Colonic mucosa (tissue), 4 donors: ENCODE measurements around the gene TAF11L7. TPM values are rescaled to one million over a fixed set of nuclear protein-coding genes. Genes with fewer than 3 reads are reported as not detected.
"Not testable (repeated sequence)": the region's sequence is repeated elsewhere in the genome, so short reads cannot be mapped to it uniquely, and the experiment has no call there.

ENCODE experiments used
- DNase-seq: peaks from one replicate; pipeline ENCODE4 v3.0.0-alpha.2; 2020
- H3K27ac ChIP-seq: fragments of 200-600 bp; one replicate; pipeline ENCODE4 v1.8.0; 2021
- H3K27me3 ChIP-seq: fragments of 200-600 bp; one replicate; pipeline ENCODE4 v1.8.0; 2021
- H3K36me3 ChIP-seq: fragments of 200-600 bp; one replicate; pipeline ENCODE4 v1.8.0; 2021
- H3K4me1 ChIP-seq: fragments of 200-600 bp; one replicate; pipeline ENCODE4 v1.8.0; 2021; ENCODE audit warnings: mild to moderate bottlenecking
- H3K4me3 ChIP-seq: fragments of 200-600 bp; one replicate; pipeline ENCODE4 v1.8.0; 2021
- H3K9ac ChIP-seq, 2 donors: one replicate each; pipeline ENCODE4 v1.7.0; 2013; ENCODE audit warnings: control low read depth in 2 of 2, low read depth in 2 of 2, low read length in 2 of 2
- H3K9me3 ChIP-seq: fragments of 200-600 bp; one replicate; pipeline ENCODE4 v1.8.0; 2021
- intact Hi-C: fragments of 100-400 bp; cut with DNase I; formaldehyde crosslinking; loops from one replicate; pipeline ENCODE4 v1.14.1; 2022
- total RNA-seq, 2 donors: library from RNA; stranded (reverse); fragmentation: NEBNext Ultra II Directional in 1 of 2; extraction: Animal tissue kit (Norgen Biotek cat#: 25700) in 1 of 2; gene quantifications; one replicate each; pipeline ENCODE4 v1.2.1, GENCODE V29; 2021
- TF ChIP-seq, protein P1 (sequence below): fragments of 200-600 bp; IDR thresholded peaks from one replicate; pipeline ENCODE4 v1.8.0; 2022; ENCODE audit warnings: antibody characterized with exemption, mild to moderate bottlenecking
- donor health status: healthy.
- donor health status: DM: no; HTN: no; CAD: no.
- donor health status: DM: no; HTN: no; CAD: no.

The TAF11L7 gene
- total RNA-seq = not detected

DNA sequence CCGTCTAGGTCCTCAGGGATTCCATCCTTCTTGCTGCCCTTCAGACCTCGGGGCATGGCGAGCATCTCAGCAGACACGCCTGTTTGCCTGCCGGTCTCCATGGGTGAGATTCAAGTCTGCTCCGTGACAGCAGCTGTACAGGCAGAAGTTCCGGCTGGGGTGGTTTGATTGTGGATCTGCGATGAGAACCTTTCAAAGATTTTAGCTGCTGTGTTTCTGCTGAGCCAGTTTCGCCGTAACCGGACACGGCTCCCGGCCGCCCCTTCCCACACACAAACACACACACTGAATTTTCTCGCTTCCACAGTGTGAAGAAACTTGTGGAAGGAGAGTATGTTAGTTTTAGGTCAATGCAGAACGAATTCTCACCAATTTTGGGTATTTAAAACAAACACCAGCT lies at the start of gene TAF11L7:
TAF11L7 (minus strand) TSS at position 101 of the 400 bp plus-strand sequence.
- H3K9ac ChIP-seq, H3K4me1 ChIP-seq, H3K36me3 ChIP-seq, DNase-seq, intact Hi-C loops, H3K4me3 ChIP-seq, H3K9me3 ChIP-seq, H3K27ac ChIP-seq, H3K27me3 ChIP-seq: not testable (repeated sequence)

GRCh38 chr5:17634160-17634559 lies 48.6 kb upstream of the TAF11L7 start, which contains the start of gene TAF11L14:
TAF11L14 (plus strand) TSS chr5:17634460.
- H3K4me3 ChIP-seq = no peak within 1 kb of the TSS

GRCh38 chr5:17631788-17632187 lies 46.2 kb upstream of the TAF11L7 start, which contains the start of gene TAF11L13:
TAF11L13 (plus strand) TSS chr5:17632088.
- H3K9ac ChIP-seq, intact Hi-C loops, H3K27ac ChIP-seq: not testable (repeated sequence)

More at GRCh38 chr5:17634160-17634559, 48.6 kb upstream of the TAF11L7 start, which contains the start of gene TAF11L14:
- H3K27me3 ChIP-seq = no peaks in the 10 kb centered on the region
- no peaks in the 10 kb centered on the region for H3K9me3 ChIP-seq
- DNase-seq = no peak
- no peaks in the 10 kb centered on the region for H3K4me1 ChIP-seq
- intact Hi-C loops = no loop called here
- TF ChIP-seq, protein P1, sequence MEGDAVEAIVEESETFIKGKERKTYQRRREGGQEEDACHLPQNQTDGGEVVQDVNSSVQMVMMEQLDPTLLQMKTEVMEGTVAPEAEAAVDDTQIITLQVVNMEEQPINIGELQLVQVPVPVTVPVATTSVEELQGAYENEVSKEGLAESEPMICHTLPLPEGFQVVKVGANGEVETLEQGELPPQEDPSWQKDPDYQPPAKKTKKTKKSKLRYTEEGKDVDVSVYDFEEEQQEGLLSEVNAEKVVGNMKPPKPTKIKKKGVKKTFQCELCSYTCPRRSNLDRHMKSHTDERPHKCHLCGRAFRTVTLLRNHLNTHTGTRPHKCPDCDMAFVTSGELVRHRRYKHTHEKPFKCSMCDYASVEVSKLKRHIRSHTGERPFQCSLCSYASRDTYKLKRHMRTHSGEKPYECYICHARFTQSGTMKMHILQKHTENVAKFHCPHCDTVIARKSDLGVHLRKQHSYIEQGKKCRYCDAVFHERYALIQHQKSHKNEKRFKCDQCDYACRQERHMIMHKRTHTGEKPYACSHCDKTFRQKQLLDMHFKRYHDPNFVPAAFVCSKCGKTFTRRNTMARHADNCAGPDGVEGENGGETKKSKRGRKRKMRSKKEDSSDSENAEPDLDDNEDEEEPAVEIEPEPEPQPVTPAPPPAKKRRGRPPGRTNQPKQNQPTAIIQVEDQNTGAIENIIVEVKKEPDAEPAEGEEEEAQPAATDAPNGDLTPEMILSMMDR = no peak
- H3K36me3 ChIP-seq = no peaks in the 10 kb centered on the region
- H3K9ac ChIP-seq = no peak within 1 kb of the TSS
- H3K27ac ChIP-seq = no peak within 1 kb of the TSS

GRCh38 chr5:17625686-17626085 lies 40.1 kb upstream of the TAF11L7 start:
- Histone ChIP-seq H3K4me1 (no peaks in the 10 kb centered on the region), H3K4me3 (no peak overlapping the region), H3K27me3 (no peaks in the 10 kb centered on the region), H3K27ac (no peak overlapping the region), H3K9me3 (no peaks in the 10 kb centered on the region), H3K9ac (no peak overlapping the region), H3K36me3 (no peaks in the 10 kb centered on the region)
- no peak for DNase-seq
- TF ChIP-seq, protein P1 = no peak
- intact Hi-C loops = no loop called here

More at GRCh38 chr5:17631788-17632187, 46.2 kb upstream of the TAF11L7 start, which contains the start of gene TAF11L13:
- DNase-seq, H3K4me1 ChIP-seq, H3K4me3 ChIP-seq, H3K9me3 ChIP-seq, H3K27me3 ChIP-seq, H3K36me3 ChIP-seq: not testable (repeated sequence)

DNA sequence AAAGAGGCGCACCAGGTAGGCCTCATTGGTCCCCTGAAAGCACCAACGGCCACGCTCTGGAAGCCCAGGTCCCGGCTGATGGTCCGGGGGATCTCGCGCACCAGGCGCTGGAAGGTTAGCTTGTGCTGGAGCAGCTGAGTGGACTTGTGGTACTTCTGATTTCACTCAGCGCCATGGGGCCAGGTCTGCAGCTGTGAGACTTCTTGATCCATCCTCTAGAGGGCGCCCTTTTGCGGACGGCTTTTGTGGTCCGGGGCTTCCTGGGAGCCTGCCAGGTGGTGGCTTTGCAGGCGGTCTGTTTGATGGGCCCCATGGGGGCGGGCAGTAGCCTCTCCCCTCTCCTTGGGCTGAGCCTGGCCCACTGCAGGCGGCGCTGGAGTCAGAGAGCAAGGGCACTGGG lies 35.1 kb upstream of the TAF11L7 start:
- no peaks in the 10 kb centered on the region for H3K9me3 ChIP-seq
- intact Hi-C loops = no loop called here
- H3K27me3 ChIP-seq = no peaks in the 10 kb centered on the region
- no peaks in the 10 kb centered on the region for H3K4me1 ChIP-seq
- H3K27ac ChIP-seq = no peak overlapping the region
- no peak for DNase-seq
- TF ChIP-seq, protein P1 = no peak
- no peak overlapping the region for H3K9ac ChIP-seq
- H3K4me3 ChIP-seq = no peak overlapping the region
- H3K36me3 ChIP-seq = no peaks in the 10 kb centered on the region

- Histone ChIP-seq H3K9ac (no peak overlapping the region), H3K27ac (no peak overlapping the region), H3K9me3 (no peaks in the 10 kb centered on the region), H3K36me3 (no peaks in the 10 kb centered on the region), H3K27me3 (no peaks in the 10 kb centered on the region), H3K4me3 (no peak overlapping the region), H3K4me1 (no peaks in the 10 kb centered on the region)
- intact Hi-C loops = no loop called here
- no peak for DNase-seq
- TF ChIP-seq, protein P1 = no peak
These were observed 33.8 kb upstream of the TAF11L7 start for GRCh38 chr5:17619354-17619753.
